KBM-7 (cell line): ENCODE data around the gene SIVA1.
A peak's percentile ranks its signal among the peaks of the same experiment; 100 is the strongest.

Source experiments
- DNase-seq: peaks from one replicate; pipeline ENCODE4 v3.0.0-alpha.2; 2015
- in situ Hi-C: fragments of 300-500 bp; cut with MboI; formaldehyde crosslinking; loops from 2 replicates; pipeline ENCODE4 v1.14.3; 2020; ENCODE audit warnings: low sequenced_read_pairs, low pct_unique_long_range_greater_than_20kb, mixed read lengths

Gene SIVA1

DNA sequence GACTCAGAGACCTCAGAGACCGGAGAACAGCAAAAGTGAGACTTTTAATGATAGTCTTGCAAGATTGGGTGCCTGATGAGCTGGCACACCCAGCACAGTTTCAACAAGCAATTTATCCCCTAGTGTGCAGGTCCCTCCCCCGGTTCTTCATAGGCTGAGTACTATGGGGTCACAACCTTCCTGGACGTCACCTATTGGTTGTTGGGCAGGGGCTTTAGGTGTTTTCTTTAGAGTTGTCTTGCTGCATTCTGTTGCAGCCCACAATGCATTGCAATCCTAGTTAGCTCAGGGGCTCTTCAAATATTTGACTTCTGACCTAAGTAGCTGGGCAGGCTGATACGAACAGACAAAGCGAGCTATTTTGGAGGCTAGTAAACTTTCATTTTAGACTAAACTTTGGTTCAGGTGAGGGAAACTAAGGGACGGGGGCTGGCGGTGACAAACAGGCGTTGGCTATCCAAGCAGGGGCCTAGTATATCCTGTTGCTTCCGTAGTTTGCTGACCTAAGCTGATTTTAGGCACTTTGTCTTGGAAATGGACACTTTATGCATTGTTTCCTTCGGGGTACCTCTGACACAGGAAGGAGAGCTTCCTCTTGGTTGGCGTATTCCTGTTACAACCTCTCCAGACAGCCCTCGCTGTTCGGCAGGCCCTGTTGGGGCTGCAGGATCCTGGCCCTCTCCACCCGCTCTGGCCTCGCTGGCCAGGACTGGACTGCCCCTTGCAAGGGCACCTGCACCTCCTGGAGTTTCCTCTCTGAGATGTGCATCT lies 14.1 kb downstream of the SIVA1 start:
- DNase-seq, result no peak
- in situ Hi-C loops, result no loop called here

- in situ Hi-C loops, result no loop called here
- no peak for DNase-seq
These were observed 14.6 kb downstream of the SIVA1 start for GRCh38 chr14:104767634-104767918.

GRCh38 chr14:104768437-104769323 lies 15.7 kb downstream of the SIVA1 start:
- DNase-seq, result peak; percentile 85
- in situ Hi-C loops, result no loop called here

DNA sequence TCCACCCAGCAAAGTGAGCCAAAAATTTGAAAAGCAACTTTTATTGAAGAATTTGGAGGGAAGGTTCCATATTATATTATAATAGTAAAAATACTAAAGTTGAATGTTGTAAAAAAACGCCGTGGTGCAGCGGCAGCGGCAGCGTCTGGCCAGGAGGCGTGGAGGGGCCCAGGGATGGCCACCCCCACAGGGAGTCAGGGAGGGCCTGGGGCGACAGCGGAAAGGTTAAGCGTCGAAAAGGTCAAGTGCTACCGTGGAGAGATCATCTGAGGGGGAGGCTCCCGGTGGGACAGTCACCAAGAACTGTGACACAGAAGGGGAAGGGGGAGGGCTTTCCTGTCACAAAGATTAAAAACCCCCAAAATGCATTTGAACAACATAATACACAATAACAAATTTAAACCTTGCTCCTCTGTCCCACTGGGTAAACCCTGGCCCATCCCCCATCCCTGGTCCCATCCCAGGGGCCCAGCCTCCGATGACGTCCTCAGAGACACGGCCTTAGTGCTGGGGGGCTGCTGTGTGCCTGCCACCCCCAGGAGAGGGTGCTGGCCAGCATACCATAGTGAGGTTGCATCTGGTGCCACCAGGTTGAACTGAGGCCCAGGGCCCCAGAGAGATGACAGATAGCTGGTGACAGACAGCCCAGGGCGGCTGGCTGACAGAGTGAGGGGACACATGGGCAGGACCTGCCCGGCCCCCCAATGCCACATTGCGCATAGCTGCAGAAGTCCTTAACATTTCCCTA lies 16.6 kb downstream of the SIVA1 start:
- in situ Hi-C loops, result no loop called here

GRCh38 chr14:104770072-104770579 lies 17.2 kb downstream of the SIVA1 start:
- in situ Hi-C loops, result no loop called here
- DNase-seq, result no peak

More for the DNA sequence above, 16.6 kb downstream of the SIVA1 start:
- DNase-seq, result no peak

DNA sequence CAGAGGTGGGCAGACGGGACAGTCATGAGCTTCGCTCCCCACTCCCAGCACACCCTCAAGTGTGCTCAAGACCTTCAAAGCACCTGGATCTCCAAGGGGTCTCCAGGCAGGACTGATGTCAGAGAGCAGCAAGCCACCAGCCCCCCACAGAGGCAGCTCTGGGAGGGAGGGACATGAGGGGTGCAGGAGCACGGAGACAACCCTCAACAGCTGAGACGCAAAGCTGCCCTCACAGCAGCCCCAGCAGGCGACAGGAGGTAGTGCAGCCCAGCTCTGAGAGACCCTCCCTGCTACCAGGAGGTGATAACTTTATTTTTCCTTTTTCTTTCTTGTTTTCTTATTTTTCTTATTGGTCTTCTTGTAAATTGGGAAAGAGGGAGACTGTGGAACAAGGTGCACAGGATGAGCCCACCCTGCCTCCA lies 17.9 kb downstream of the SIVA1 start:
- peak; percentile 41 for DNase-seq
- in situ Hi-C loops, result no loop called here

DNA sequence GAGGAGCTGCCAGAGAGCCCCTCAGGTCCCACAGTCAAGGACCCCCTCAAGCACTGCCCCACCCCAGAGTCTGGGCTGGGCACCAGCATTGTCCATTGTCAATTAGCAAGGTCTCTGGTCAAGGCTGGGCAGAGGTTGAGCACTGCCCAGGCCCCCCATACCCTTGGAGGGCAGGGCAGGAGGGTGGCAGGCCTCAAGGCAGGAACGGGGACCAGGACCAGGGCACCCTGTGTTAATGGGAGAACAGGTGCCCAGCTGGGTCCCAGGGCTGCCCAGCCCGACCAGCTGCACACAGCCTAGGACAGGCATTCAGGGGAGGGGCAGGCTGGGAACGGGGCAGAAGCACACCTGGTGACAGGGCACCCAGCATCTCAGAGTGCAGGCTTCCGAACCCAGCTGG lies 18.4 kb downstream of the SIVA1 start:
- no peak for DNase-seq
- in situ Hi-C loops, result no loop called here

DNA sequence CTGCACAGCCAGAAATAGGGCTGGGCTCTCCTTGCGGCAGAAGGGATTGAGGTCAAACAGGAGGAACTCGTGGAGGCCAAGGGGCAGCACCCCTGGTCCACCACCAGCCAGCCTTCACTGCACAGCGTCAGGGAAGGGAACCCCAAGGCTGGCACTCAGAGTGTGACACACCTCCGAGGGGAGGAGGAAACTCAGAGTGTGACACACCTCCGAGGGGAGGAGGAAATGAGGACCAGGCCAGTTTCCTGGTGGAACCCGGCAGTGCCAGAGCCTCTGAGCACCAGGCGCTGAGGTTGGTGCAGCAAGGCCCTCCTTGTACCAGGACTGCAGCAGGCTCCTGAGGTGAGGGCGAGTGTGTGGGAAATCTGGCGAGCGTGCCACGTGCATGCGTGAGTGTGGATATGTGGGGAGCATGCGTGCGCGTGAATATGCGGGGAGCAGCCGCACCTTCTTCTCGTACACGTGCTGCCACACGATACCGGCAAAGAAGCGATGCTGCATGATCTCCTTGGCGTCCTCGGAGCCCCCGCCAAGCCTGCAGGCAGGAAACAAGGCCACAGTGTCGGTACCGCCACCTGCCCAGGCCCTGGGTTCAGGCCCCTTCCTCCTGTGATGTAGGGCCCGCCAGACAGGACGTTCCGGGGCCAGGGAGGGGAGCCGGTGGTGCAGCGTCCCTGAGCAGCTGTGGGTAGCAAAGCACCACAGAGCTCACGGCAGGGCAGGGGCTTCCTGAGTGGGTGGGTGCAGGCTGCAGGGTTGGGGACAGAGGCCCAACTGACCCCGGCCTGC lies 19.2 kb downstream of the SIVA1 start:
- no peak for DNase-seq
- in situ Hi-C loops, result no loop called here

GRCh38 chr14:104772707-104773504 lies 20.0 kb downstream of the SIVA1 start:
- in situ Hi-C loops, result no loop called here

GRCh38 chr14:104773505-104774452 lies 20.8 kb downstream of the SIVA1 start:
- in situ Hi-C loops, result no loop called here

More at GRCh38 chr14:104772707-104773504, 20.0 kb downstream of the SIVA1 start:
- DNase-seq, result no peak

GRCh38 chr14:104774453-104775072 lies 21.6 kb downstream of the SIVA1 start:
- in situ Hi-C loops, result no loop called here
- no peak for DNase-seq

More at GRCh38 chr14:104773505-104774452, 20.8 kb downstream of the SIVA1 start:
- no peak for DNase-seq

GRCh38 chr14:104775073-104775489 lies 22.1 kb downstream of the SIVA1 start:
- in situ Hi-C loops, result no loop called here
- DNase-seq, result no peak

DNA sequence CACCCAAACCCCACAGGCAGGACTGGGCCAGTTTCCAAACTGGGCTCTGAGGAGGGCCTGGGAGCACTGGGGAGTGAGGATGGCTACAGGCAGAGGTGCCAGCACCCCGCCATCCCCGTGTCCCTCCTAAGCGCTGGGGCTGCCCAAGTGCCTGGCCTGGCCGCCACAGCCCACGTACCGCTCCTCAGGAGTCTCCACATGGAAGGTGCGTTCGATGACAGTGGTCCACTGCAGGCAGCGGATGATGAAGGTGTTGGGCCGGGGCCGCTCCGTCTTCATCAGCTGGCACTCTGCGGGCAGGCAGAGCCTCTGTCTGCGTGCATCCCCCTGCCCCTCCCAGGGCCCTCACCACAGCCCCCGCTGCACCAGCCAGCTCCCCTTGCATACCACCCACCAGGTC lies 23.5 kb downstream of the SIVA1 start:
- no peak for DNase-seq
- in situ Hi-C loops, result no loop called here

GRCh38 chr14:104776961-104777807 lies 24.2 kb downstream of the SIVA1 start:
- DNase-seq, result no peak
- in situ Hi-C loops, result no loop called here

DNA sequence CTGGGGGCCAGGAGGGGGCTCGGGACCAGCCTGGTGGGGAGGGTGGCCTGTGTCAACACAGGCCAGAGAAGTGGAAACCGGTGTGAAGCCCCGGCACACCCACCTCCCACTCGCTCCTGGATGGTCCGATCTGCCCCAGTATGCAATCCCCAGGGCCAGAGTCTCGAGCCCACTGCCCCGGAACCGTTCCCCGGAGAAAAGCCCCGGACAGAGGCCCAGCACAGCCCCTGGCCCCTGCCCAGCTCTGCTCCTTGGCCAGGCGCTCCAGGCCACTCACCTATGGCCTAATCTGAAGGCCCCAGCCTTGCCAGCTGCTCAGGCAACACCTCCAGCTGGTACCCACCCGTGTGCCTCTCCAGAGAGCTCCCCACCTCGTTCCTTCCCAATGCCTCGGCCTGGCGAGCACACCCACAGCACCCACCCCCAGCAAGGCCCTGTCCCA lies 24.9 kb downstream of the SIVA1 start:
- in situ Hi-C loops, result no loop called here

More for the DNA sequence above, 24.9 kb downstream of the SIVA1 start:
- DNase-seq, result no peak
